Amygdala (tissue), 56 donors: ENCODE data around the gene PKP4.

Experiments
- DNase-seq, 56 donors: peaks; one replicate each; lab custom pipeline; 2025; lab: John Stamatoyannopoulos, UW

PKP4 gene

DNA sequence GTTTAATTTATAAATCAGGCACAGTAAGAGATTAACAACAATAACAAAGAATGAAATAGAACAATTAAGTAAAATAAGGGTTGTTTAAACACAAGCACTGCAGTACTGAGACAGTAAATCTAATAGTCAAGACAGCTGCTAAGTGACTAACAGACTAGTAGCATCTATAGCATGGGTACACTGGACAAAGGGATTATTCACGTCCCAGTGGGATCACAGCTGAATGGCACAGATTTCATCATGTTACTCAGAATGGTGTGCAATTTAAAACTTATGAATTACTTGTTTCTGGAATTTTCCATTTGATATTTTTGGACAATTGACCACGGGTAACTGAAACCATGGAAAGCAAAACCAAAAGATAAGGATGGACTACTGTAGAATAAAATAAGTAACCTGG lies 176.5 kb downstream of the PKP4 start:
- no peak for DNase-seq

GRCh38 chr2:158634627-158635026 lies 177.9 kb downstream of the PKP4 start:
- DNase-seq = no peak

DNA sequence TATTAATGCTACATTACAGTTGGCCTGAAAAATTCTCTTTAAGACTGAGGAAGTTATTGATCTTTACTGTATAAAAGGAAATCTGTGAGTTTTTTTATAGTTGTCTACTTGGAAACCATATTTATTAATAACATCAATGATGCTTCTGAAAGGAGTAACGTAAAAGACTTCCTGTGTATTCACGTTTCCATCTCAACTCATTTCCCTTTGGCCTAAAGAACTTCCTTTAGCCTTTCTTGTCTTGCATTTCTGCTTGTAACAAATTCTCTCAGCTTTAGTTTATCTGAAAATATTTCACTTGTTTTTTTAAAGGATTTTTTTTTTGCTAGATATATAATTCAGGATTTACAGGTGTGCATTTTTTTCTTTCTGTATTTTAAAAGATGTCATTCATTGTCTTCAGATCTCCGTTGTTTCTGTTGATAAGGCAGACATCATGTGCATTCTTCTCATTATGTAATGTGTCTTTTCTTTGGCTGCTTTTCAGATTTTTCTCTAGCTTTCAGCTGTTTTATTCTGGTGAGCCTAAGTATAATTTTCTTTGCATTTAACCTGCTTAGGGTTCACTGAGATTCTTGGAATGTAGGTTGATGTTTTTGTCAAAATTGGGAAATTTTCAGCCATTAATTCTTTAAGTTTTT lies 179.3 kb downstream of the PKP4 start:
- no peak for DNase-seq

DNA sequence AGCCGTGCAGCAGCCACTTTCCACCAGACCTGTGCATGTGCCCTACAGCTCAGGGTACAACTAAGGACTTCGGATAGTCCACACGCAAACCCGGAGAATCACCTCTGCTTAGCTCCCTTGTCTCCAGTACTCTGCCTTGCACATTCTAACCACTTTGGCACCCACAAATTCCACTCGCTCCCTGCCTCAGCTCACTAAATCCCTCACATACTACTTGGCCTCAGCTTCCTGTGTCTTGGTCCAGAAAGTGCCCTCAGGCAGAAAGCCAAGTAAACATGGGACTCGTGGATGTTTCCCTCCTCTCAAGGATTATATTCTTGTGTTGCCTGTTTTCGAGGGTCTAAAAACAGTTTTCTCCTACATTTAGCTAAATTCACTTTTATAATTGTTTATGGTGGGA lies 180.6 kb downstream of the PKP4 start:
- DNase-seq = no peak

DNA sequence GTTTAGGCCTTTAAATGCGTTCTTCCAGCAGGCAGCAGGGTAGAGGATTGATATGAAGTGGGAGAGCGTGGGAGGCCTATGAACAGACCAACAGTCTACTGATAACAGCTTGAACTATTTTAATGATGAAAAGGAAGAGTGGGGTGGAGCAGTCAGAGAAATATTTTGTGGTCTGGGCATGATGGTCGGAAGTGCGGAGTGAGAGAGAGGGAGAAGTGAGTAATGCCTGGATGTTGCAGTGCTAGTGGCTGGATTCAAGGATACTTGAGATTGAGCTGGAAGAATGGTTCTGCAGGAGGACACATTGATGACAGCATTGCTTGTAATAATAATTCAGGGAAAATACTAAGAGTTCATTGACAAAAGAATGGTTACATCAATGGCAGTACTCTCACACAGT lies 187.4 kb downstream of the PKP4 start:
- DNase-seq = no peak

DNA sequence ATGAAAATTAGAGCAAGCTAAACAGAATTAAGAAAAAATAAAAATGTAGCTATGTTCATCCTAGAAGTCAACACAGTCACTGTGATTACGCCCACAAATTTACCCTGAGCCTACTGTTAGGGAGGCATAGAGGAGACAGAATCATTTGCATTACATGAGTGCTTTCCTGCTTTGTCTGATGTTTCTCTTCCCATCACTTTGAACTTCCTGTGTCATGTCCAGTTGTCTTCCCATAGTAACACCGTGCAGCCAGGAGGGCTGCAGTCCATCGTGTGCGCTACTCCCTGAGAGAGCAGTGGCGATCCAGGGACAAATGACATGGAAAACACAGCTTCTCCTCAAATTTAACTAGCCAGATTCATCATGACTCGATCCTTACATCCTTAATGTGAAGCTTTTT lies 188.5 kb downstream of the PKP4 start:
- no peak for DNase-seq

DNA sequence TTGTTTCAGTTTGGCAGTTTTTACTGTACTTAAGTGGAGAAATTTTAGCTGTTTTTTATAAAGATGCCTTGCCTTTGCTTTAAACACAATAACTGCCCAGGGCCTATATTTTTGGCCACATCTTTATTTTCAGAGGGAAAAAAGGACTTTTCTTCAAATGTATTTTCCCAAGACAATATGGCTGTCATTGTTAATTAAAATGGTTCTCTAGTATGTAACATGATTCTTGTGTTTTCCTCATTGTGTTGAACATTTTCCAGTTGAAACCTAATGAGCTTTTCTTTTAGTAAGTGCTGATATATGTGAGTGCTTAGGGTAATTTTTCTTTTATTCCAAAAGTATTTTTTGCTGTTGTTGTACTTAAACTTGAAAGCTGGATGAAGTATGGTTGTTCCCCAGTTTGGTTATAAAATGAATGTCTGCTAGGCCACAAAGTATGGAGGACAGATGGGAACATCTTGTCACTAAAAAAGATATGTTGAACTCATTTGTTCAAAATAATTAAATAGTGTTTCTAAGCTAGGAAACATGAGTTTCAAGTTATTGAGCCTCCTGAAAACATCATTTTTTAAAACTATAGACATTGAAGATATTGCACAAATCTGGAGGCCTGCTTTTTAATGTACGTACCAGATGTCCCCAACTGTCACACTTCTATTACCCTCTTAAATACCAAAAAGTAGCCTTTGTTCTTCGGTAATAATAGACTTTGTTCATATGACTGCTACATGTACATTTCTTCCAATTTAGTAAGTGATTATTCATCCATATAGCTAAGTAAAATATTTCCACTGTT lies 190.9 kb downstream of the PKP4 start:
- DNase-seq = no peak

GRCh38 chr2:158649846-158650245 lies 193.1 kb downstream of the PKP4 start:
- no peak for DNase-seq

- no peak for DNase-seq
These were observed 194.1 kb downstream of the PKP4 start for GRCh38 chr2:158650646-158651357.

DNA sequence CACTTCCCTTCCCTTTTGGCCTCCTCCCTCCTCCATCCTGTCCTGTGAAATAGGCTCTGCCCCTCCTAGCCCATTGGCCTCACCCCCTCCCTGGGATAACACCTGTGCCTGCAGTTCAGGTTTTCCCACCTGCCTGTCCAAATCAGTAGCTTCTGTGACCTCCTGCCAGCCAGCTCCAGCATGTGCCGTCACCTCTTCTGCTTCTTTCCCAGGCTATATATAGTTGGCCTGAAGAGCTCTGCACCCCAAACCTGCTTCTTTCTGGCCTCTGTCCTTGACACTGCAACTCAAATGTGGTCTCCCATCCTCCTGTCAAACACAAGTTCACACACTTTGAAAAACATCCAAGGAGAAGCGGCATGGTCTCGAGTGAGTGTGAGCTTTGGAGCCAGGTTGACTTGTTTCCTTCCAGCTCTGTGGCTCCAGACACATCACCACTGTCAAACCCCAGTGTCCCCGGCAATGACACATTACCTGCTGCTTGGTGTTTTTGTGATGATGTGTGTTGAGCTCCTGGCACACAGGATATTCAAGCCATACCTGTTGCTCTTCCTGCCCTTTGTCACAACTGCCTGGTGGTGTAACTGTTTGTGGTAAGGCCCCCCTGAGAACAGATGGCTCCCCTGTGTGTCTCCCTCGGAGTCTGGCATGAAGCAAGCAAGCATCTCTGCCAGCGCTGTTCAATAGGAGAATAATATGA lies 194.8 kb downstream of the PKP4 start:
- no peak for DNase-seq

DNA sequence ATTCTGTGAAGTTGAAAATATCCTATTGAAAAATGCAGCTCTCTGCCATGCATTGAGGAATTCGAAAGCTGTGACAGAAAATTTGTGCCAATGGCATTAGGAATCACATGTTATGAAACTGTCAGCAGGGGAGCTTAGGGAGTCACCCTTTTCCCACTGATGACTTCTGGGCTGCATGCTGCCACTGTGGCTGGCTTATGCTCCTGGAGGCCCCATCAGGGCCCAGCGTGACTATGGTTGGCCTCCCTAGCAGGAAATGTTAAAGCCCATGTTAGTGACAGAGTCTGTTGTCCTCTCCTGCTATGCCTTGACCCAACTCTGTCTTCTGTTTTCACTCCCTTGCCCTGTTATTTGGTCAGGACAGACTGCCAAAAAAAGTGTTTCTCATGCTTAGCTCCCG lies 198.9 kb downstream of the PKP4 start:
- DNase-seq = no peak

GRCh38 chr2:158656492-158657229 lies 199.9 kb downstream of the PKP4 start:
- DNase-seq = no peak

DNA sequence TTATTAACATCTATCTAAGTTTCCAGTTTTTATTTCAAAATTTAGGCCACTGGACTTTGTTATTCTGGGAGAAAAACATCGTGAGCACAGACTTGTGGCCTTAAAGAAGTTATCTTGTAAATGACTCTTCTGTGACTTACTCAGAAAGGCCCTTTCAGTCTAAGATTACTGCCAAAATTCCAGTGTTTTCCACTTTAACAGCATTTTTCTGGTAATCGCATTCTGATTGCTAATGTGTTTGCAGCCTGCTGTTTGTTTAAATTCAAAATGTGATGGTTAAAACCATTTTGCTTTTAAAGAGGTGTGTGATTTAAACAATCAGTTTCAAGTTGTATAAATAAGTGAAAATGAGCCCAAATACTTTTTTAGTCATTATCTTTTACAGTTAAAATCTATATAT lies 201.6 kb downstream of the PKP4 start:
- no peak for DNase-seq

DNA sequence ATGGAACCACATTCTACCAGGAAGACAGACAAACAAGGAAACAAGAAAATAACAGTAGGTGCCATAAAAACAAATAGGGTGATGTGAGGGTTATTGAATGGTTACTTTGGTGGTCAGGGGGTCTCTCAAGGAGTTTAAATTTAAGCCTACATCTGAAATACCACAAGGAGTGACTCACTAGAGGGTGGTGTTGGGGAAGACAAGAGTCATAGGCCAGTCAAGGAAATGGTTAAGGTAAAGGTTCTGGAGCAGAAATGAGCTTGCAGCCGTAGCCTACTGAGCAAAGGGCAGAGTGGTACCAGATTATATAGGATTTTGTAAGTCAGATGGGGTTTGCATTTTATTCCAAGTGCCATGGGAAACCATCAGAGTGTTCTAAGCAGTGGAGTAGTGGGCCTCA lies 202.7 kb downstream of the PKP4 start:
- DNase-seq = no peak

GRCh38 chr2:158661231-158661630 lies 204.5 kb downstream of the PKP4 start:
- DNase-seq = no peak

- DNase-seq = no peak
These were observed 205.7 kb downstream of the PKP4 start for GRCh38 chr2:158662421-158662820.

GRCh38 chr2:158663796-158664195 lies 207.0 kb downstream of the PKP4 start:
- no peak for DNase-seq

- DNase-seq = peak in 4 of 56 donors; percentile 7 to 16 (median 14)
These were observed 208.2 kb downstream of the PKP4 start for GRCh38 chr2:158664987-158665386.

DNA sequence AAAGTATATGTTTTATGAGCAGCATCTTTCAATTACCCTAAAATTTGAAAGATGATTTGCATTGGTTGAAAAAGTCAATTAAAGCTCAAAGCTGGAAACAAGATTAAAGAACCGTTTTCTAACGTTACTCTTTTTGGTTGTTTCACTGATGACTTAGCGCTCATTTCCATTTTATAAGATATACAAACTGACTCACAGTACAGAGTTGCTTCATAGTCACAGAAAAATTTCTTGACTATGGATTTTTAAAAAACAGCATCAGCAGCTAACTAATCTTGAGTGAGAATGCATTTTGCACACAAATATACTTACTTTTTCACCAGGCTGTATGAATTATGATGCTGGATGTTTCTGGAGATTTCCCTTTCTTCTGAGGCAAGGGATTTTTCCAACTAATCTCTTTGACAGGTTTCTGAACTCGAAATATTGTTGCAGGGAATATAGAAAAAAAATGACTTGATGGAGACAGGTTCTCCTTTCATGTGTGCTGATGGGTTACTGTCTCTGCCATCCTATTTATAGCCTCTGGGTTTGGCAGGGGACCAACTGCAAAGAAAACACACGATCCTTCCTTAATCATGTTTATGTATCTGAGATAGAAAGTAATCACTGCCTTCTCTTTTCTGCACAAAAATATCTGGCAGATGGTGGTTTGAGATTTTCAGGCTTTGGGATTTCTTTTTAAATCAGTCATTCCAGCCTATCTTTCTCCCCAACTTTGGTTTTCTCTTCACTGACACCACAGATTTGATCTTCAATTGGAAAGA lies 209.0 kb downstream of the PKP4 start:
- peak in 4 of 56 donors; percentile 16 to 29 (median 22) for DNase-seq

- DNase-seq = no peak
These were observed 210.2 kb downstream of the PKP4 start for GRCh38 chr2:158666969-158667368.
